Activated CD8-positive, alpha-beta memory T cell treated with anti-CD3 and anti-CD28 coated beads, Interleukin-2, amount 50 U/mL, for 4 hours (primary cell): ENCODE measurements around the gene MTARC1.

Experiments used
- DNase-seq: peaks from one replicate; pipeline ENCODE4 v3.0.0-alpha.2; 2020

The MTARC1 gene

DNA sequence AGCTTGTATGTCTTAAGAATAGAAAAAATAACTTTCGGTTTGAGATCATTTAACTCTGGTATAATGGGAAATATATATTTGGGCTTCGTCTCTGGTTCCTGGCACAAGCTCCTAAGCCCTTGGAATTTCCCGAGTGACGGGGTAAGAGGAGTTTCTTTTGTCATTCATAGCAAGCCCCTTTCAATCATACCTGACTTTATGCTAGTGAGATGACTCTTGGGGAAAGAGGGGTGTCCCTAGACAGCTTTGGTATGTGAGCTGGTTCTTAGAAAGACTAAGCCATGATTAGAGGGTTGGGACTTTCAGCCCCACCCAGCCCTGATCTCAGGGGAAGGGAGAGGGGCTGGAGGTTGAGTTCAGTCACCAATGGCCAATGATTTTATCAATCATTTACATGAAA lies 13.9 kb upstream of the MTARC1 start:
- DNase-seq = no peak

DNA sequence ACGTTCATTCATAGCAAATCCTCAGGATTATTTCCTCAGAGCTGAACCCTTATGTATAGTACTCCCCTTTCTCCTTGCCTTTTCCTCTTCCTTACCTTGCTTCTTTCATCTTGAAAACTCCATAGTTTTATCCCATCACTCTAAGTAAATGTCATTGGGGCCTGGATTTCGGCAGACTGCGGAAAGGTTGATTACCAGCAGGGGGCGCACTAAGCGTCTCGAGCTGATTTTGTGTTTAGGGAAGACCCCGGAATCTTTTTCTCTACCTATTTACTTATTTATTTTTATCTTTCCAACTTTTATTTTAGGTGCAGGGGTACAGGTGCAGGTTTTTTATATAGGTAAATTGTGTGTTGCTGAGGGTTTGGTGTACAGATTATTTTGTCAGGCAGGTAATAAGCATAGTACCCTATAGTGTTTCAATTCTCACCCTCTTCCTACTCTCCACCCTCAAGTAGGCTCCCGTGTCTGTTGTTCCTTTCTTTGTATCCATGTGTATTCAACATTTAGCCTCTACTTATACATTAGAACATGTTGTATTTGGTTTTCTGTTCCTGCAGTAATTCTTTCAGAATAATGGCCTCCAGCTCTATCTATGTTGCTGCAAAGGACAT lies 11.4 kb upstream of the MTARC1 start:
- no peak for DNase-seq

DNA sequence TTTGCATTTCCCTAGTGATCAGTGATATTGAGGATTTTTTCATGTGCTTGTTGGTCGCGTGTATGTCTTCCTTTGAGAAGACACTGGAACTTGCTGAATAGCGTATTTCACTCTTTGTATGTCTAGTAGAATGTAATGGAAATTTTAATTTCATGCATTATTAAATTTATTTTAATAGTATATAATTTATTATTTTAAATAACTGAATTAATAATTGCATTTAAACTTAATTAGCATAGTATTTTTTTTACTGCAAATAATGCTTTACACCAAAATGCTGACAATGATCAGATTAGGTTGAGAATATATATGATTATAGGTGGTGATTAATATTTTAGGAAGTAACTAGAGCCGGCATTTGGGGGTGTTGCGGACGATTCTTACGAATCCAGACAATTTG lies 10.5 kb upstream of the MTARC1 start:
- DNase-seq = no peak

DNA sequence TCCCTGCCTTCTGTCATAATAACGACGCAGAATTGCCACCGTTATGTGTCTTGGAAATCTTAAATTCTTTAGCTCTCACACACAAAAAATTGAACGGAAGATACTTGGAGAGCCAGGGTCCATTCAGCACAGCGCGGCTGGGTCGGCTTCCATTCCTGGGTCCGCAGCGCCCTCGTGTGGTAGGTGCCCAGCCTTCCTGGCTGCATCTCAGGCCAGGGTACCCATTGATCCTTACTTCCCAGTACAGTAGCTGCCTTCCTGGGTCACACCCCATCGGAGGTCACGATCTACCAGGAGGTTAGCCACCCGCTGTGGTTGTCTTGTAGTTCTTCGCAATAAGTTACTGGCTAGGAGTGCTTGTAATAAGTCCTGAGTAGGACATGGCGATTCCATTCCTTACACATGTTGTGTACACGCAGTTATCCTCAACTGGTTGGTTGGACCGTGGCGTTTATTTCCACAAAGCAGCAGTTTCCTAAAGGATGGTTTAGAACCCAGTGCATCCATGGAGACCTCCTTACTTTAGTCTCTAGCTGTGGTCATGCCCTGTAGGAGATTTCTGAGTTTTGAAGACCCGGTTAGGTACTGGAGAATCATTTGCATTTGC lies 9.9 kb upstream of the MTARC1 start:
- peak; percentile 52 for DNase-seq

DNA sequence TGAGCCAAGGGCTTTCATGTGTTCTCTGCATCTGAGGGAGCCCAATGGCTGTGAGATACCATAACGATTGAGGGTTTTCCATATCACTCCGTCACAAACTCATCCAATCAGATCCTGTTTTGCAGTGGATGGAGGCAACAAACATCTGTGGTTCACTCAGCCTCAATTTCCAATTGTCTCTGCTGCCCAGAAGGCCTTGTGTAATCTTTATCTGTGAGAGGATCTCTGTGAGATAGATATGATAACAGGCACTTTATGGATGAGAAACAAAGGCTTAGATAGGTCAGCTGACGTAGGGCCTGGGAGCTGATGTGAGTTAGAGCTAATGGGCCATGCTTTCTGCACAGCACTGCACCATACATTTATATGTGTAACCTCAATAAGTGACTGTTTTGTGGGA lies 3.3 kb upstream of the MTARC1 start:
- DNase-seq = no peak

DNA sequence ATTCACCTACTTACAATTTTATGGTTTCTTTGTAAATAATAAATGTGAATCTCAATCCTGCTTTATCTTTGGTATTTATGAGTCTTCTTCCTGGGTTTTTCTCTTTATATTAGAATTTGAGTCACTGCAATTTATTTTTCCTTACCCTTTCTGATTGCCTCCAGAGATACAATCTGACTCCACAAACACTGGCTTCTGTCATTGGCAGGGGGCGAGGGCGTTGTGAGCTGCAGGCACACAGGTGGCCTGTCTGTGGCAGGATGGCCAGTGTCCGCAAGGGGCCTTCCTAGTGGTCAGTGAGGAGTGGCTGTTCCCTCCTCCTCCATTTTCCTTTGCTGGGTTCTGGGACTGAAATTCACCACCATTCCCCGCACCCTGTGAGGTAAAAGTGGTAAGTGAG lies 2.0 kb upstream of the MTARC1 start:
- no peak for DNase-seq

DNA sequence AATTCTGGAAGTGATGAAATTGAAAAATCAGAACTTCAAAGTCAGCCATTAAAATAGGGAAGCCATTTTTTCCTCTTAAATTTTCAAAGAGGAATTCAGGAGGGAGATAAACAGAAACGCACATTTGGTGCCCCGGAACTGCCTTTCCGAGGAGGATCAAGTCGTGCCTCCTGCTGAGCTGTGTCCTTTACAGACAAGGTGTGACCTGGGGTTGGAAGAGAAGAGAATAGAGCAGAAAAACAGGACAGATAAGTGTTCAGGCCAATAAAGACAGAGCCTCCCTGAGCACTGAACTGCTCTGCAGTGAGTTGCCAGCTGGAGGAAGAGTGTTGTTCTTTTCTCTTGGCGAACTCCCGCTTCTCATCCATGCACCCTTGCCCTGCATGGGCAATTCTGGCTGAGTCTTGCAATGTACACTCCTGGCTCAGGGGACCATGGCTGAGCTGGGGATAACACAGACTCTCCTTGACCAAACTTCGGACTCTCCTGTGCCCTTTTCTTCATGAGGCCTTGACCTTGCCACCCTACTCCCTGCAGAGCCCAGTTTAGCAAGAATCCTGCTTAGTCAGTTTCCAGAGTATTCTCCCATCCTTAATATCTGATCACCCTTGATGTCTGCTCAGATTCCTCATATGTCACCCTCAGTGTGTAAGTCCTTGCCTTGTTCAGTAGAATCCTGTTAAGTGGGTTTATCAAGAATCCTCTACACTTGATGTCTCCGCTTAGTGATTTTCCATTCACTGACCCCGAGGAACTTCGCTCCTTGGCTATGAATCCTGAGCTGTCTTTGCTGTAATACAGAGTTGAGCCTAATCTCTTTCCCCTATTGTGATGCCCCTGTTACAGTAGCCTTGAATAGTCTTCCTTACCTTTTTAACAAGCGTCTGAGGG lies 1.3 kb upstream of the MTARC1 start:
- DNase-seq = no peak

DNA sequence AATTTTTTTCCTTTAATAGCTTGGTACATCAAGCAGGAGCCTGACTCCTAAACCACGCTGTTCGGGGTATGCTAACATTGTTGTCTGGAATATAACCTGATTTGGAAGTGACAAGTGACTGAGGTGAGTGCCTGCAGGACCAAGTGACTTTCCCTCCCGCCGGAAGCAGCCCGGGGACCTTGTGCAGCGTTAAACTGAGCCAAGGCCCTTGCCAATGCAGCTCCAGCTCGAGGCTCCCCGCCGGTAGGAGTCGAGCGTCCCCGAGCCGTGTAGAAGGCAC lies 716 bp upstream of the MTARC1 start:
- DNase-seq = no peak

DNA sequence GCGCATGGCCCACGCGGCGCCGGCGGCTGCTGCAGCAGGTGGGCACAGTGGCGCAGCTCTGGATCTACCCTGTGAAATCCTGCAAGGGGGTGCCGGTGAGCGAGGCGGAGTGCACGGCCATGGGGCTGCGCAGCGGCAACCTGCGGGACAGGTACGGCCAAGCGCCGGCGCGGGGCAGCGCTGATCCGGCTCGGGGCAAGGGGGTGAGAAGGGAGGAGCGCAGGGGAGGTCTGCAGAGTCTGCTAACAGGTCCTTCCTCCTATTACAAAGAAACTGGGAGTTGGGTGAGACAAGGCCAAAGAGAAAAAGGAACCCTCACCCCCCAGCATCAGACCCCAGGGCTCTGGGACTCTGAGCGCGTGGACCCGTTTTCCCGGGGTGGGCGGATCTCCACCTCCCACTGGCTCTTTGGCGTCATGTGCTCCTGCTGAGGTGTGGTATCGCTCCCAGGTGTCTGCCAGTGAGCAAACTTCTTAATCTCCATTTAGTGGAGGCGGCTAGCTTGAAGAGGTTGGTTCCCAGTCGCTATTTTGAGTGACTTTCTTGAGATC lies 431 bp downstream of the MTARC1 start:
- DNase-seq = no peak

DNA sequence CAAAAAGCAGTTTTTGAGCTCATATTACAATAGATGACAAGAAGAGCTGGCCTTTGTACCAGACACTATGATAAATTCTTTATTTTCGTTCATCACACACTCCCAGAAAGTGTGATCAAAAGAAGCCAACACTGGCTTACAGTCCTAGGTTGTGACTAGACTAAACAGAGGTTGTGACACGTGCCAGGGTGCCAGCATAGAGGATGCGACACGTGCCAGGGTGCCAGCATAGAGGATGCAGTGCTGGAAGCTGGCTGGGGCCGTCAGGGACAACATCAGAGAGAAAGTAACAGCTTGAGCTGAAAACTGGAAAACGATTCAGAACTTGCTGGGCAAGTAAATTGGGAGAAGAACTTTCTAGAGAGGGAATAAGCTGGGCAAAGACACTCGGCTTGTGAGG lies 2.2 kb downstream of the MTARC1 start:
- no peak for DNase-seq

DNA sequence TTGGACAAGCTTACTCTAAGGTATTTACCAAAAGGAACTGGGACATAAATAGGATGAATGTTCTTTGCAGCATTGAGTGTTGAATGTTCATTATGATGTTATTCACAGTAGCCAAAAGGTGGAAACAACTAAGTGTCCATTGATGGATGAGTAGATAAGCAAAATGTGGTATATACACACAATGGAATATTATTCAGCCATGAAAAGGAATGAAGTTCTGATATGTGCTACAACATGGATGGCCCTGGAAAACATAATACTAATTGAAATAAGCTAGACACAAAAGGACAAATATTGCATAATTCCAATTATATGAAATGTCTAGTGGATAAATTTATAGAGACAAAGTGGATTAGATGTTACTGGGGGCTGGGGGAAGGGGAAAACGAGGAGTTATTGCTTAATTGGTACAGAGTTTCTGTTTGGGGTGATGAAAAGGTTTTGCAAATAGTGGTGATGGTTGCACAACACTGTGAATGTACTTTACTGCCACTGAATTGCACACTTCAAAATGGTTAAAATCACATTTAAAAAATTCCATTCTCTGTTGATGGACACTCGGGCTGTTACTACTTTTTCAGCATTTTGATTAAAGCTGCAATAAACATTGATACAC lies 2.9 kb downstream of the MTARC1 start:
- no peak for DNase-seq

DNA sequence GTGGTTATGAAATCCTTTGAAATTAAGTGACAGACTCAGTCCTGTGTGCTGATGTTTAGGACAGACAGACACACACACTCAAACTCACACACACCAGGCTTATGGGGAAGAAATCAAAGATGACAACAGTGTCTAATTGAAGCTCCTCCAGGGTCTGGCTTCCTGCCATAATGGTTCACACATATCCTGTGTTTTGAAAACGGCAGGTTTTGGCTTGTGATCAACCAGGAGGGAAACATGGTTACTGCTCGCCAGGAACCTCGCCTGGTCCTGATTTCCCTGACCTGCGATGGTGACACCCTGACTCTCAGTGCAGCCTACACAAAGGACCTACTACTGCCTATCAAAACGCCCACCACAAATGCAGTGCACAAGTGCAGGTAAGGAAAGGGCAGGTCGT lies 4.6 kb downstream of the MTARC1 start:
- DNase-seq = no peak

DNA sequence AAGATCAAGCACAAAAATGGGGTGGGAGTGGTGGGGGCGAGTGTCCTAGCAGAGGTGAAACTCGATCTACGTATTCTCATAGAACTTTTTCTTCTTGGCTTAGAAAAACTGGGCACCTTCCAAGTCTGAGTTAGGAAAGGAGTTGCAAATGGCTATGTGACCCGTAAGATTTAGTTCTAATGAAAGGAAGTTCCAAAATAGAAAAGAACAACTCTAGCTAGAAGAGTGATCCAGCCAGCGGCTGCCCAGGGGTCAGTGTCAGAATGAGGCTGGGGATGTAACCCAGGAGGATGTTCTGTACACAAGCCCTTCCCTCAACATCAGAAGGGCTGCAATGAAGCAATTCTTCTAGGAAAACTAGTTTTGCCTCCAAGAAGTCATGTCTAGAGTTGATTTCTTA lies 5.2 kb downstream of the MTARC1 start:
- no peak for DNase-seq

DNA sequence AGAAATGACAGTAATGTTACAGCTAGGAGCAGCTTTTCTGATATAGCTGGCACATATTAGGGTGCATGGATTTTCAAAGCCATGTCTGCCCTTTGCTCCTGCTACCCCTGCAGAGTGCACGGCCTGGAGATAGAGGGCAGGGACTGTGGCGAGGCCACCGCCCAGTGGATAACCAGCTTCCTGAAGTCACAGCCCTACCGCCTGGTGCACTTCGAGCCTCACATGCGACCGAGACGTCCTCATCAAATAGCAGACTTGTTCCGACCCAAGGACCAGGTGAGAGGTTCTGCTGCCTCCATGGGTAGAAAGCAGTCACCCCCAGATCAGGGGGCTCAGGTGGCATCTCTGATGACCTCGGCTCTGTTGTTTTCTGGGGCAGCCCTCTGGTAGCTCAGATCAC lies 9.8 kb downstream of the MTARC1 start:
- DNase-seq = no peak

DNA sequence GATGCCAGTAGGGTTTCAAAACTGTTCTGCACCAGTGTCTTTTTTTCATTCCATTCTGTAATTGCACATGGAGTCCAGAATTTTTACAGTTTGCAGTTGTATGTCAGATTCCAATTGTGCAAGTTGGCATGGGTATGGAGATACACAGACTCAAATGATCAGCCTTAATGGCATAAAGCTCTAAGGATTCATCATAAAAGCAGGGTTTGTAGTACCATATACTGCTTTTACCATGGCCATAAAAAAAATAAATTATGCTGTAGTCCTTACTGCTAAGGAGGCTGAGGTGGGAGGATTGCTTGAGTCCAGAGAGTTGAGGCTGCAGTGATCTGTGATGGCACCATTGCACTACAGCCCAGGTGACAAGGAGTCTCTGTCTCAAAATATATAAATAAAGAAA lies 10.3 kb downstream of the MTARC1 start:
- DNase-seq = no peak

DNA sequence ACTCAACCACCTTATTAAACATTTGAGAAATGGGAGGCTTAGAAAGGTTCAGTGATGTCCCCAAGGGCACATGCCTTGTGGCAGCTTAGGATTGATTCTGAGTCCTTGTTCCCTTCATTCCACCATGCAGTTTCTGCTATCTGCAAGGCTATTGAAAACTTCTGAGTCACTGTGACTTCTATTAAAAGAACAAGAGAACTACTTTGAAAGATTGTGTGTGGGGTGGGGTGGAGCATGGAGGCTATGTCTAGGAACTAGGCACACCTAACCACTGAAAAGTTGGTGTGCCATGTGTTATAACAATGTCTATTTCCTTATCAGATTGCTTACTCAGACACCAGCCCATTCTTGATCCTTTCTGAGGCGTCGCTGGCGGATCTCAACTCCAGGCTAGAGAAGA lies 10.8 kb downstream of the MTARC1 start:
- DNase-seq = no peak

DNA sequence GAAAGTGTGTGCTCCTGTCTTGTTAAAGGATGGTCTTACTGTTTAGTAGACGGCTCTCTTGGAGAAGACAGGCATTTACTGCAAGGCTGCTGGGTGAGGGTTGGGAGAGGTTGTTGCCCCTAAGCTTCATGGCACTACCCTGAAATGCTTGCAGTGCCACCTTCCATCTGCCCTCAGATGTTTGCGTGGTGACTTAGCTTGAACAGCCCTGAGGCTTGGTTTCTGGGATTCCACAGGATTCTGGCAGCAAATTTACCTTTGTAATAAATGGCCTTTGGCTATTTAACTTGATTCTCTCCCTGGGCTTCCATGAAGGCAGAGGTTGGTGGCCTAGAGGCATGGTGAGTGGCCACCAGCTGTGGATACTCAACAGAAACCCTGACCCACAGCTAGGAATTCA lies 11.6 kb downstream of the MTARC1 start:
- DNase-seq = no peak

DNA sequence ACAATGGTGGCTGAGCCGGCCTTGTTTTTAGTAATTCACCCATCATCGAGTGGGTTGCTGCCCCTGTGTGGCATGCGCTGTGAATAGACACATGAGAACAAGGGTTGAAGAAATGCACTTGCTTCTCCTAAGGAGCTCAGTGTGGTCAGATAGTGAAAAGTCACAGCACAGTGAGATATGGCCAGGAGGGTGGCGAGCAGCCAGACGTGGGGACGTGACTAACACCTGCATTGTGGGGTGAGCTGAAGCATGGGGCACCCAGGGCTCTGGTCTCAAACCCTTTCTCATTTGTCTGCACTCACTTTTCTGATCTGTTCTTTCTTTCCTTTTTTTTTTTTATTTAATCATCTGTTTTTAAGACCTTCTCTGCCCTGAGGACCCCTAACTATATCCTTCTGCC lies 13.5 kb downstream of the MTARC1 start:
- DNase-seq = no peak

DNA sequence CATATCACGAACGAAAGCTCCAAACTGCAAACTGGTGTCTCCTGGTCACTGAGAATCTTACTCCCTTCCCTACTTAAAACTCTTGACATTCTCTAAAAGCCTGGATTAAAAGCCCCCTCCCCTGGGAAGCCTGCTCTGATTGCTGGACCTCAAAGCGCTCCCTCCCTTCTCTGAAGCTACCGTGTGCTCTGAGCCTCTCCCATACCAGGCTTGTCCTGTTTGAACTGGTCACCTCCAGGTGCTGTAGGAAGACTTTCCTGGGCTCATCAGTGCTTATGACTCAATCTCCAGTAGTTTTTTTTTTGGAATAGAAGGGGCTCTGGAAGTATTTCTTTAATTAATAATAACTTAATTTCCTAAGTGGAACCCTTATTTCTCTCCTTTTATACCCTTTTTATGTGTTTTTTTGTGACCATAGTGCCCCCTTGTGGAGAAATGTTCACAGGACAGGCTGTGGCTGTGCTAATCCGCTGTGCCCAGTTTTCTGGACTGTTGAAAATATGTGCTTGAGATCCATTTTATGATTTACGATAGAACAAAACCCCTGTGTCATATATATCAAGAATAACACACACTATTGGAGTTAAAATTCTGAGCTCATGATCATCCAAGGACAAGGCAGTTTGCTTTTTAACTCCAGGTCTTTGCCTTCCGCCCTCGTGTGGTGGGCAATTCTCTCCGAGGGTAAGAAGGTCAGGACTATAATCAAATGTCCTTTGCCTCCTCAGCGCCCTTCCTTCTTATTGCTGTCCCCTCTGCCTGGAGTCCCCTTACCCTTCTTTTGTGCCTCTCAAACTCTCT lies 16.9 kb downstream of the MTARC1 start:
- no peak for DNase-seq

DNA sequence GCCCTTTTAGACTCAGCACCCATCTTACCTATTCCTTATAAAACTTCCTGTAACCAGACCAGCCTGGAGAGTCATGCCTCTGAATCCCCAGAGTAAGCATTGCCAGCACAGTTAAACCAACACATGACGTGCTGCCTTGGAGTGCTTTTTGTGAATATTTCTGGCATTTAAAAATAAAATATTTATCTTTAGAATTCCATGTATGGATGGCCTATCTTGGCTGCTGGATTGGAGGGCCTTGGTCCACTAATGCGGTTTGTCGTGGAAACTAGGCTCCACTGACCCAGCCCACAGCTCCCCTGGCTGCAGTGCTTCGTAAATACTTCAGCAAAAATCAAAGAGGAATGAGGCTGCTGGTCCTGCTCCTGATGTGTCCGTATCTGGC lies 17.5 kb downstream of the MTARC1 start:
- no peak for DNase-seq

DNA sequence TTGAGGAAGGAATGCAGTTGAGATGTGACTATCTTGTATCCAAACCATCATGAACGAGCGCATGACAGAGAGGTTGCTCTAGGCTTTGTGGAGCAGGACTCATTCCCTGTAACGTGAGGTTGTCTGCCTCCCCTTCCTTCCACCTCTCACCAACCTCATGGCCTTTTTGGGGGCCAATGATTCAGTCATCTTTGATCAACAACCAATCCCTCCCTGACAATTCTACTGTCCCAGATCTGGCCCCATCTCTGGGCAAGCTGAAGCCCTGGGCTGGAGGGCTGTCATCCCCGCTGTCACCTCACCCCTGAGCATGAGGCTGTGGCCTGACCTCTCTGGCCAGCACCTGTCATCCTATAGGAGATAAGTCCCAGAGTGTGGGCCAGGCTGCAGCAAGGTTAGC lies 19.7 kb downstream of the MTARC1 start:
- no peak for DNase-seq

DNA sequence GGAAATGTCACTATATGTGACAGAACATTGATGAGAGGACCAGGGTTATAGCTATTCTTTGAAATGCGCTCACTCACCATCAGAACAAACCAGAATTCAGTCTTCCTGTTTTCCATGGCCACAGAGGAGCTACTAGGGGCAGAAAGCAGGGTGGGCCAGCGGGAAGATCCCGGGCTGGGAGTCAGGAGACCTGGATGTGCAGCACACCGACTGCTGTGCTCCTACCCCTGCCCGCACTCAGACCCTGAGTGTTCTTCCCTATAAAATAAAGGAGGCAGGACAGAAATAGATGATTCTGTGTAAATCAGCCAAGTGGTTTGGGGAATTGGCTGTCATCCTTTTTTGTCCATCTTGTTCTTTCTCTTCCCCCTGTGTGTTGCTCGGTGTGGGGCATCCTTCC lies 21.0 kb downstream of the MTARC1 start:
- DNase-seq = no peak
